ENCODE data around the gene NHLRC4.

The NHLRC4 gene

GRCh38 chr16:580946-581498, 14.2 kb downstream of the NHLRC4 start:
- no peak for DNase-seq (ENCODE audit: low read depth)
- no peak overlapping the region for H3K4me3 ChIP-seq (ENCODE audit: control insufficient read depth, low read depth, low read length)
- TF ChIP-seq CTCF (conservative IDR thresholded peaks at IDR 0.05; ENCODE audit: control insufficient read depth, insufficient read depth, low read depth, low read length), result no peak

GRCh38 chr16:582218-582613, 15.4 kb downstream of the NHLRC4 start:
- no peak for DNase-seq (ENCODE audit: low read depth)
- TF ChIP-seq CTCF (conservative IDR thresholded peaks at IDR 0.05; ENCODE audit: control insufficient read depth, insufficient read depth, low read depth, low read length), result no peak
- H3K4me3 ChIP-seq (ENCODE audit: control insufficient read depth, low read depth, low read length), result no peak overlapping the region

- TF ChIP-seq CTCF (conservative IDR thresholded peaks at IDR 0.05; ENCODE audit: control insufficient read depth, insufficient read depth, low read depth, low read length), result no peak
- no peak overlapping the region for H3K4me3 ChIP-seq (ENCODE audit: control insufficient read depth, low read depth, low read length)
- DNase-seq (ENCODE audit: low read depth), result no peak
Observed at GRCh38 chr16:582614-583331, 16.0 kb downstream of the NHLRC4 start.

- H3K4me3 ChIP-seq (ENCODE audit: control insufficient read depth, low read depth, low read length), result no peak overlapping the region
Observed at GRCh38 chr16:583470-583814, 16.6 kb downstream of the NHLRC4 start.

GRCh38 chr16:583815-584591, 17.2 kb downstream of the NHLRC4 start:
- TF ChIP-seq CTCF (conservative IDR thresholded peaks at IDR 0.05; ENCODE audit: control insufficient read depth, insufficient read depth, low read depth, low read length), result no peak
- no peak overlapping the region for H3K4me3 ChIP-seq (ENCODE audit: control insufficient read depth, low read depth, low read length)
- DNase-seq (ENCODE audit: low read depth), result no peak

More at GRCh38 chr16:583470-583814, 16.6 kb downstream of the NHLRC4 start:
- no peak for TF ChIP-seq CTCF (conservative IDR thresholded peaks at IDR 0.05; ENCODE audit: control insufficient read depth, insufficient read depth, low read depth, low read length)
- DNase-seq (ENCODE audit: low read depth), result no peak

GRCh38 chr16:585351-585750, 18.5 kb downstream of the NHLRC4 start:
- TF ChIP-seq CTCF (conservative IDR thresholded peaks at IDR 0.05; ENCODE audit: control insufficient read depth, insufficient read depth, low read depth, low read length), result no peak
- no peak for DNase-seq (ENCODE audit: low read depth)
- no peak overlapping the region for H3K4me3 ChIP-seq (ENCODE audit: control insufficient read depth, low read depth, low read length)
